Keratinocyte (primary cell): ENCODE results near the gene RETREG2. TPM values are rescaled to one million over a fixed set of nuclear protein-coding genes. Genes with fewer than 3 reads are reported as not detected.
A peak's percentile ranks its signal among the peaks of the same experiment; 100 is the strongest.

Experiments used
- DNase-seq: peaks from one replicate; pipeline ENCODE4 v3.0.0-alpha.2; 2011; ENCODE audit warnings: low read depth, missing footprints, low spot score
- FAIRE-seq: peaks from 2 replicates; lab custom pipeline; 2011; peaks lifted over from hg19 to GRCh38; lab: Jason Lieb, UNC
- H2AFZ ChIP-seq: 2 replicates; pipeline ENCODE4 v1.6.0; 2012; ENCODE audit warnings: low read length, control low read depth, inconsistent platforms; ENCODE audit not compliant: control insufficient read depth
- H3K27ac ChIP-seq: 2 replicates; pipeline ENCODE4 v1.5.1; 2011; ENCODE audit warnings: low read length; ENCODE audit not compliant: control insufficient read depth, insufficient read depth
- H3K27me3 ChIP-seq: 3 replicates; pipeline ENCODE4 v1.6.0; 2011; ENCODE audit warnings: low read length; ENCODE audit not compliant: control insufficient read depth, insufficient read depth; ENCODE audit errors: extremely low read depth
- H3K36me3 ChIP-seq, 2 experiments: 2 replicates in 1 of 2; 3 replicates in 1 of 2; pipeline ENCODE4 v1.5.1; 2011; ENCODE audit warnings: low read length in 2 of 2, mild to moderate bottlenecking in 1 of 2; ENCODE audit not compliant: control insufficient read depth in 2 of 2, insufficient read depth in 2 of 2; ENCODE audit errors: extremely low read depth in 1 of 2
- H3K4me1 ChIP-seq: 3 replicates; pipeline ENCODE4 v1.5.1; 2011; ENCODE audit warnings: low read length; ENCODE audit not compliant: control insufficient read depth, insufficient read depth; ENCODE audit errors: extremely low read depth
- H3K4me2 ChIP-seq: 3 replicates; pipeline ENCODE4 v1.6.0; 2011; ENCODE audit warnings: low read depth, low read length; ENCODE audit not compliant: control insufficient read depth, insufficient read depth; ENCODE audit errors: extremely low read depth
- H3K4me3 ChIP-seq, 3 experiments: fragments of 200-600 bp in 1 of 3; sonication (generic) in 1 of 3; 2 replicates in 2 of 3; 3 replicates in 1 of 3; pipeline ENCODE4 v1.5.1; 2011 to 2016; ENCODE audit warnings: low read length in 3 of 3, mild to moderate bottlenecking in 3 of 3, control low read depth in 2 of 3, inconsistent platforms in 1 of 3, low read depth in 1 of 3, mixed read lengths in 1 of 3, mixed run types in 1 of 3, moderate library complexity in 1 of 3; ENCODE audit not compliant: control insufficient read depth in 2 of 3, insufficient read depth in 2 of 3; ENCODE audit errors: extremely low read depth in 1 of 3
- H3K79me2 ChIP-seq: 2 replicates; pipeline ENCODE4 v1.6.0; 2012; ENCODE audit warnings: low read length; ENCODE audit not compliant: control insufficient read depth, insufficient read depth
- H3K9ac ChIP-seq: 3 replicates; pipeline ENCODE4 v1.6.0; 2011; ENCODE audit warnings: low read length; ENCODE audit not compliant: control insufficient read depth, insufficient read depth; ENCODE audit errors: extremely low read depth
- H3K9me1 ChIP-seq: 3 replicates; pipeline ENCODE4 v1.6.0; 2011; ENCODE audit warnings: low read length; ENCODE audit not compliant: control insufficient read depth, insufficient read depth; ENCODE audit errors: extremely low read depth
- H3K9me3 ChIP-seq: 2 replicates; pipeline ENCODE4 v1.5.1; 2012; ENCODE audit warnings: low read depth, low read length; ENCODE audit not compliant: control insufficient read depth
- H4K20me1 ChIP-seq: 3 replicates; pipeline ENCODE4 v1.6.0; 2011; ENCODE audit warnings: low read length; ENCODE audit not compliant: control insufficient read depth, insufficient read depth; ENCODE audit errors: extremely low read depth
- CTCF ChIP-seq, 3 experiments: IDR thresholded peaks in 1 of 3; conservative IDR thresholded peaks in 1 of 3; optimal IDR thresholded peaks in 1 of 3; 2 replicates in 2 of 3; 3 replicates in 1 of 3; pipeline versions ENCODE3 to v1.5.1; 2011; ENCODE audit warnings: low read length in 3 of 3, mild to moderate bottlenecking in 3 of 3, moderate library complexity in 2 of 3, control low read depth in 1 of 3, inconsistent platforms in 1 of 3; ENCODE audit not compliant: insufficient read depth in 2 of 3; ENCODE audit errors: extremely low read depth in 1 of 3
- EZH2 ChIP-seq: IDR thresholded peaks from one replicate; pipeline ENCODE4 v1.6.1; 2012; ENCODE audit warnings: inconsistent platforms, mild to moderate bottlenecking, low read length, moderate library complexity
- dilution Hi-C: fragments of 300-500 bp; cut with MboI; formaldehyde crosslinking; loops from one replicate; pipeline ENCODE4 v1.7.0; 2020; ENCODE audit warnings: low sequenced_read_pairs; ENCODE audit not compliant: extremely low pct_ligation_motif_present
- polyA plus RNA-seq, 5 experiments: library from polyadenylated mRNA; depleted of rRNA in 3 of 5; stranded (reverse) in 3 of 5; stranded (forward) in 1 of 5; unstranded in 1 of 5; fragments of >200 nt; gene quantifications; 1 replicate in 1 of 5; 2 replicates in 3 of 5; 3 replicates in 1 of 5; pipeline versions ENCODE4 v1.2.1 to v1.2.3, GENCODE V29; 2011 to 2012; ENCODE audit warnings: missing spikeins in 2 of 5, low read depth in 1 of 5, low replicate concordance in 1 of 5

Gene RETREG2
- polyA plus RNA-seq, 1 donor (not counting 4 experiments of a cell fraction or from before 2014, with no cell fraction given) = 45.8 TPM

- peak overlapping the region; percentile 74 to 97 (median 90) for H3K4me3 ChIP-seq
- H4K20me1 ChIP-seq = no peaks in the 10 kb centered on the region
- DNase-seq = no peak
- dilution Hi-C loops = no loop called here
- H3K4me2 ChIP-seq = peak overlapping the region; percentile 99
- peak overlapping the region; percentile 91 for H3K27ac ChIP-seq
- peak overlapping the region; percentile 94 for H3K9ac ChIP-seq
- H3K9me3 ChIP-seq = no peaks in the 10 kb centered on the region
- H3K36me3 ChIP-seq = peaks cover 34 to 38% of the 10 kb centered on the region in 2 experiments
- no peak for FAIRE-seq
- H3K79me2 ChIP-seq = peaks cover 35% of the 10 kb centered on the region
- TF ChIP-seq EZH2 (no peak), CTCF (optimal IDR thresholded peaks at IDR 0.05 in 1 of 3, IDR thresholded peaks at IDR 0.05 in 1 of 3, conservative IDR thresholded peaks at IDR 0.05 in 1 of 3; ENCODE audit: extremely low read depth in 1 of 3, insufficient read depth in 2 of 3, low read length in 3 of 3) (no peak)
- H3K27me3 ChIP-seq = no peaks in the 10 kb centered on the region
- peaks cover 19% of the 10 kb centered on the region for H3K4me1 ChIP-seq
- H2AFZ ChIP-seq = peak overlapping the region; percentile 30
- H3K9me1 ChIP-seq = peaks cover 3% of the 10 kb centered on the region
Measured at GRCh38 chr2:219228041-219228910, 50.2 kb downstream of the RETREG2 start.

DNA sequence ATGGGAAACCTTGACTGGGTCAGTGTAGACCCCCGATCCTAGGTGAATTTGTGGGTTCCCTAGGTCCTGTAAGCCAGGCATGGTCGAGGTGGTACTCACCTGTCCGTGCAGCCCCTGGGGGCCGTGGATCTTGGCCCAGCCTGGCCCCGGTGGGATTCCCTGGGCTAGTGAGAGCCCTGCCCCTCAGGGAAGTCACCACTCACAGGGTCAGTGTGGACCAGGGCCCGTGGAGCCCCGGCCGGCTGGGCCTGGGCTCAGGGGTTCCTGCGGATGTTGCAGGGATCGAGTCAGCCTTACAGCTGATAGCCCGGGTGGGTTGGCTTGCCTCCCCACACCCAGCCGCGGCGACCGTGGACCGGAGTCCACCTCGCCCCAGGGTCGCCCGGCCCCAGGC is 50.8 kb downstream of the RETREG2 start:
- Histone ChIP-seq H4K20me1 (no peaks in the 10 kb centered on the region), H3K9ac (peak overlapping the region; percentile 94), H3K27me3 (no peaks in the 10 kb centered on the region), H3K9me3 (no peaks in the 10 kb centered on the region), H3K4me2 (peak overlapping the region; percentile 99), H3K9me1 (peaks cover 3% of the 10 kb centered on the region), H3K4me1 (peaks cover 19% of the 10 kb centered on the region), H3K27ac (peak overlapping the region; percentile 91), H3K36me3 (peaks cover 29 to 43% of the 10 kb centered on the region in 2 experiments), H3K4me3 (peak overlapping the region; percentile 74 to 97 (median 90)), H3K79me2 (peaks cover 35% of the 10 kb centered on the region), H2AFZ (peak overlapping the region; percentile 30)
- FAIRE-seq = no peak
- TF ChIP-seq CTCF (optimal IDR thresholded peaks at IDR 0.05 in 1 of 3, IDR thresholded peaks at IDR 0.05 in 1 of 3, conservative IDR thresholded peaks at IDR 0.05 in 1 of 3; ENCODE audit: extremely low read depth in 1 of 3, insufficient read depth in 2 of 3, low read length in 3 of 3) (no peak), EZH2 (no peak)
- dilution Hi-C loops = no loop called here
- no peak for DNase-seq
